ENCODE data around the gene ARHGAP10. TPM values are rescaled to one million over a fixed set of nuclear protein-coding genes. Genes with fewer than 3 reads are reported as not detected.
A peak's percentile ranks its signal among the peaks of the same experiment; 100 is the strongest.

Gene ARHGAP10
- total RNA-seq, 1 donor from 2014 or later: 26.9 TPM

GRCh38 chr4:147754037-147754445 is 22.2 kb downstream of the ARHGAP10 start:
- Histone ChIP-seq H3K27me3 (no peaks in the 10 kb centered on the region), H3K9me3 (no peaks in the 10 kb centered on the region), H3K27ac (no peak overlapping the region), H3K36me3 (no peaks in the 10 kb centered on the region), H3K4me3 (no peak overlapping the region), H3K4me1 (peaks cover 12% of the 10 kb centered on the region)
- ATAC-seq: no peak
- no peak for TF ChIP-seq CTCF (IDR thresholded peaks at IDR 0.05)
- intact Hi-C loops (cut with DNase I): no loop called here
- DNase-seq: no peak

- Histone ChIP-seq H3K4me3 (peak overlapping the region; percentile 3), H3K36me3 (no peaks in the 10 kb centered on the region), H3K9me3 (no peaks in the 10 kb centered on the region), H3K27me3 (no peaks in the 10 kb centered on the region), H3K27ac (no peak overlapping the region), H3K4me1 (peaks cover 12% of the 10 kb centered on the region)
- DNase-seq (no peak), ATAC-seq (no peak)
- TF ChIP-seq CTCF (IDR thresholded peaks at IDR 0.05): no peak
- intact Hi-C loops (cut with DNase I): no loop called here
These were observed 23.8 kb downstream of the ARHGAP10 start for GRCh38 chr4:147755561-147756295.

- no peak for DNase-seq
- H3K36me3 ChIP-seq: no peaks in the 10 kb centered on the region
- intact Hi-C loops (cut with DNase I): no loop called here
- TF ChIP-seq CTCF (IDR thresholded peaks at IDR 0.05): no peak
- ATAC-seq: no peak
- H3K4me1 ChIP-seq: peaks cover 12% of the 10 kb centered on the region
- H3K9me3 ChIP-seq: no peaks in the 10 kb centered on the region
- no peak overlapping the region for H3K4me3 ChIP-seq
- no peaks in the 10 kb centered on the region for H3K27me3 ChIP-seq
- H3K27ac ChIP-seq: no peak overlapping the region
These were observed 24.5 kb downstream of the ARHGAP10 start for GRCh38 chr4:147756417-147756816.

GRCh38 chr4:147760176-147760575 is 28.3 kb downstream of the ARHGAP10 start:
- no peak for TF ChIP-seq CTCF (IDR thresholded peaks at IDR 0.05)
- Histone ChIP-seq H3K27me3 (no peaks in the 10 kb centered on the region), H3K9me3 (no peaks in the 10 kb centered on the region), H3K27ac (no peak overlapping the region), H3K36me3 (no peaks in the 10 kb centered on the region), H3K4me3 (no peak overlapping the region), H3K4me1 (peaks cover 11% of the 10 kb centered on the region)
- intact Hi-C loops (cut with DNase I): no loop called here
- no peak for DNase-seq
- ATAC-seq: peak; percentile 67

- no peak overlapping the region for H3K27ac ChIP-seq
- H3K27me3 ChIP-seq: no peaks in the 10 kb centered on the region
- H3K36me3 ChIP-seq: no peaks in the 10 kb centered on the region
- no peak overlapping the region for H3K4me3 ChIP-seq
- no peaks in the 10 kb centered on the region for H3K9me3 ChIP-seq
- DNase-seq (no peak), ATAC-seq (no peak)
- H3K4me1 ChIP-seq: peaks cover 5% of the 10 kb centered on the region
- TF ChIP-seq CTCF (IDR thresholded peaks at IDR 0.05): no peak
- intact Hi-C loops (cut with DNase I): no loop called here
These were observed 28.8 kb downstream of the ARHGAP10 start for GRCh38 chr4:147760695-147761094.
